SIG-M5 treated with dmso at 0.1 percent for 504 hours (cell line): ENCODE data around the gene PLCB3.
A peak's percentile ranks its signal among the peaks of the same experiment; 100 is the strongest.
"Not testable (repeated sequence)": the region's sequence is repeated elsewhere in the genome, so short reads cannot be mapped to it uniquely, and the experiment has no call there.

Experiments used
- DNase-seq: peaks from one replicate; lab custom pipeline; 2025; ENCODE audit not compliant: unreplicated experiment; lab: John Stamatoyannopoulos, UW

Gene PLCB3

DNA sequence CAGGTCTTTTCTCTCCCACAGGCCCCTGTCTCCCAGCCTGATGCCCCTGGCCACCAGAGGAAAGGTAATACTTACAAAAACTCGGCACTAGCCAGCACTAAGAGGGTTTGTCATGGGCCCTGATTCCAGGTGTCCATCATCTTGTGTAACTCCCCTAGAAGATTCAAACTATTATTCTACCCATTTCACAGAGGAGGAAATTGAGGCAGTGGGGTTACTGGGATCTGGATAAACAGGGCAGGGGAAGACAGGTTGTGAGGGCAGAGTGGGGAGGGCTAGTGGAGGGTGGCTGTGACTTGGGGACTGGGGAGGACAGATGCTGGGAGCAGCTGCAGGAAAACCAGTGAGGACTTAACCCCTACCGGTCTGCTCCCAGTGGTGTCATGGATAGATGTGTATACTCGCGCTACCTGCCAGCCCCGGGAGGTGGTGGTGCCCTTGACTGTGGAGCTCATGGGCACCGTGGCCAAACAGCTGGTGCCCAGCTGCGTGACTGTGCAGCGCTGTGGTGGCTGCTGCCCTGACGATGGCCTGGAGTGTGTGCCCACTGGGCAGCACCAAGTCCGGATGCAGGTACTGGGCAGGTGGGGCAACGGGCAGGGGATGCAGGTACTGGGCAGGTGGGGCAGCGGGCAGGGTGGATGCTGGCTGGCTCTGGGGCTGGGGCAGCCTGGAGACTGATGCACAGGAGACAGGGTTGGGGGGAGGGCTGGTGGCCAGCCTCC is 15.7 kb upstream of the PLCB3 start:
- no peak for DNase-seq

- DNase-seq, result peak; percentile 26
These were observed 13.8 kb upstream of the PLCB3 start for GRCh38 chr11:64237484-64237951.

DNA sequence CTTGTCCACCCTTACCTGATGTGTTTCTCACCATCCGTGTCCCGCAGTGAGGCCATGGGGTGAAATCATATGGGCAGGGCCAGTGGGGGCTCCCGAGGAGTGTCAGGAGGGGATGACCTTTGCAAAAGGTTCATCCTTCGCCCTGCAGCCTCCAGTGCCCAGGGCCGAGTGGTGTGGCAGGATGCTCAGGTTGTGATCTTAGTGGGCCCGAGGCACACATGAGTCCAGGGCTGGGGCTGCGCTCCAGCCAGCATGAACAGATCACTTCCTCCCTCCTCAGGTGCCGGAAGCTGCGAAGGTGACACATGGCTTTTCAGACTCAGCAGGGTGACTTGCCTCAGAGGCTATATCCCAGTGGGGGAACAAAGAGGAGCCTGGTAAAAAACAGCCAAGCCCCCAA is 13.3 kb upstream of the PLCB3 start:
- no peak for DNase-seq

DNA sequence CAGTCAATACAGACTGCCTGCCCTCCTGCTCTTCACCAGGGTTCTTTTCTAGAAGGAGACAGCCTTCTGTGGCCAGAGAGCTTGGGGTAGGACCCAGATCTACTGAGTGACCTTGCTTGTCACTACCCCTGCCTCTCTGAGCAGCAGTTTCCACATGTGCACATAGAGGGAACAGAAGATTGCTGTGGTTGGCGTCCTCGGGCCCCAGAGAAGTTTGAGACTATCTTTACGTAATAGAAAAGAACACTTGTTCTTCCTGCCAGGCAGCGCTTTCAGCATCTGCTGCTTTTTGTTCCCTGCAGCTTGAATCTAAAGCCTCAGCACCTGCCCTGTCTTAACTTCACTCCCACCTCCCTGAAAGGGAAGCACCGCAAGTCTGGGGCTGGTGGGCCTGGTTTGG is 12.3 kb upstream of the PLCB3 start:
- peak; percentile 77 for DNase-seq

DNA sequence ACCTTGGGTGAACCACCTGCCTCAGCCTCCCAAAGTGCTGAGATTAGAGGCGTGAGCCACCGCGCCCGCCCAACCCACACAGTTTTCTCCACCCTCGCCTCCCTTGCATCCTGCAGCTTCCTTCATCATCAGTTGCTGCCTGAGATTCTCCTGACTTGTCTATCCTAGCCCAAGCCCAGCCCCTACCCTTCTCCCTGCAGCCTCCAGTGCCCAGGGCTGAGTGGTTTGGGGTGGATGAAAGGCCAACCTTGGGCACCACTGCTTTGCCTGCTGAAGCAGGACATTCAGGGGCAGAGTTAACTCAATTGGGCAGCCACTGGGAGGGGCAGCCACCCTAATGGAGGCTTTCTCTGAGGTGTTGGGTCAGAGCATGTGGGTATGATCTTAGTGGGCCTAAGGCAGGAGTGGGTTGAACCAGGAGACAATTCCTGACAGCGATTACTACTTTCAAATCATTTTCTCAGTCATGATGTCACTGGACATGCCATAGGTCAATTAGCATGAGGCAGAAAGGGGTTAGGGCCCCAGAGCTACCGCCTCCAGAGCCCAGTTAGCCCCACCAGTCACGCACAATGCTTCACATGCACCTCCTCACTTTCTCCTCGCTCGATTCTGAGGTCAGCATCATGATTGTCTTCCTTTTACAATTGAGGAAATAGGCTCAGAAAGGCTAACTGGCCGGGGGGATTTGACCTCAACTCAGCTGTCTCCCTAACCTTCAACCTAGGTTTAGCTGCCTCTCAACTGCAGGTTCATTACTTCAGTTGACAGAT is 11.5 kb upstream of the PLCB3 start:
- DNase-seq, result peak; percentile 71

GRCh38 chr11:64240435-64241240 is 10.7 kb upstream of the PLCB3 start, which contains the start of gene FKBP2:
Gene FKBP2 (plus strand): TSS chr11:64241095. CDS start chr11:64242388, 1,293 bp downstream.
- DNase-seq, result peak; percentile 88

GRCh38 chr11:64241241-64241490 is 10.2 kb upstream of the PLCB3 start:
- DNase-seq, result no peak

DNA sequence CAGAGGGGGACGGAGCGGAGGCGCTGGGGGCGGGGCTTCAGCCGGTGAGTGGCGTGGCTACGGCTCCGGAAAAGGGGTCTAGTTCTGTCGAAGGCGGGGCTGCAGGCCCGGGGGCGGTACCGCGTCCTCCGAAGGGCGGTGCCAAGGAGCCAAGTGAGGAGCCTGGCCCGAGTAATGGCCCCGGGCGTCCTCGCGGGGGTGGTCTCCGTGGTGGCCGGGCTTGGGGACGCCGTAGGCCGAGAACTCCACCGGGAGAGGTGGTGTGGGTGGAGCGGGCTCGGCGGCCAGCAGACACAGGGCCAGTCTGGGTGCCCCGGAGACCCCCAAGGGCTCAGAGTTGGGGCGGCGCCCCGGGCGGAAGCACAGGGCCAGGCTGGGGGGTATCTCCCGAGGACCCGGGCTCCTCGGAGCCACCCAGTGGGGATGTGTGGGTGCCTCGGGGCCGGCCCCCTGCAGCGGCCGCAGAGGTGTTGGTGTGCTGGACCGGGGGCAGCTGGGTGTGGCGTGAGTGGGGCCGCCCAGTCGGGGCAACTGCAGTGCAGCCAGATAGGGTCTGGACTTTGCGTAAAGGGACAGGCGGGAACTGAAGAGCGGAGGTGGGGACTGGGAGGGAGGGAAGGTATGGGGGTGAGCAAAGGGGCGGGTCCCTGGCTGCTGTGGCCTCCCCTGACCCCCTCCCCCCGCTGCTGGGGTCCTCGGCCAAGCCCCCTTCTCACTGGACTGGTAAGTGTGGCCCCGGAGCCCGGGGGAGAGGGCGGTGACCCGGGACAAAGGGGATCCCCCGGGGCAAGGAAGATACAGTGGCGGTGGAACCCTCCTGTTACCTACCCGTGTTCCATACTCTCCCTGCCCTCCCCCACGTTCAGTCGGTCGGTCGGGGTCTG is 9.6 kb upstream of the PLCB3 start:
- DNase-seq, result peak; percentile 97

DNA sequence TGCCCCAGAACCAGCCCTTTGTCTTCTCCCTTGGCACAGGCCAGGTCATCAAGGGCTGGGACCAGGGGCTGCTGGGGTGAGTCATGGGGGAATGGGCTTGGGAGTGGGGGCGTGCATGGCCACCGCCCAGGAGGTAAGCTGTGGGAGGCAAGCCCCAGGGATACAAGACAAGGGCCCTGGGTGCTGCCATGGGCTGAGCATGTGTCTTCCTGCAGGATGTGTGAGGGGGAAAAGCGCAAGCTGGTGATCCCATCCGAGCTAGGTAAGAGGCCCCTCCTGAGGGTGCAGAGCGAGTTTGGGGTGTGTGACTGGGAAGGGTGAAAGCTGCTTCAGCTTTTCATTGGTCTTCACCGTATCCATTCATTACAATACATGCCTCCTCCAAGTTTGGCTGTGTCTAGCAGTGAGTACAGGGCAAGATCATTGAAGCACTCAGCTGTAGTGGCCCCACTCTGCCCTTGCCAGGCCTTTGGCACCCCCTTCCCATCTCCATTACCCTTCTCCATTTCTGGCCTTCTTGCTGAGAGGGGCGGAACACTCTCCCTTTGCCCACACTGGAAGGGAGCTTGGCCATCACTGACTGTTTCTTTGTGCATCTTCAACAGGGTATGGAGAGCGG is 8.0 kb upstream of the PLCB3 start:
- DNase-seq, result no peak

GRCh38 chr11:64244107-64244506 is 7.2 kb upstream of the PLCB3 start:
- no peak for DNase-seq

- no peak for DNase-seq
These were observed 6.4 kb upstream of the PLCB3 start for GRCh38 chr11:64244966-64245365.

- peak; percentile 41 for DNase-seq
These were observed 5.9 kb upstream of the PLCB3 start for GRCh38 chr11:64245401-64245796.

DNA sequence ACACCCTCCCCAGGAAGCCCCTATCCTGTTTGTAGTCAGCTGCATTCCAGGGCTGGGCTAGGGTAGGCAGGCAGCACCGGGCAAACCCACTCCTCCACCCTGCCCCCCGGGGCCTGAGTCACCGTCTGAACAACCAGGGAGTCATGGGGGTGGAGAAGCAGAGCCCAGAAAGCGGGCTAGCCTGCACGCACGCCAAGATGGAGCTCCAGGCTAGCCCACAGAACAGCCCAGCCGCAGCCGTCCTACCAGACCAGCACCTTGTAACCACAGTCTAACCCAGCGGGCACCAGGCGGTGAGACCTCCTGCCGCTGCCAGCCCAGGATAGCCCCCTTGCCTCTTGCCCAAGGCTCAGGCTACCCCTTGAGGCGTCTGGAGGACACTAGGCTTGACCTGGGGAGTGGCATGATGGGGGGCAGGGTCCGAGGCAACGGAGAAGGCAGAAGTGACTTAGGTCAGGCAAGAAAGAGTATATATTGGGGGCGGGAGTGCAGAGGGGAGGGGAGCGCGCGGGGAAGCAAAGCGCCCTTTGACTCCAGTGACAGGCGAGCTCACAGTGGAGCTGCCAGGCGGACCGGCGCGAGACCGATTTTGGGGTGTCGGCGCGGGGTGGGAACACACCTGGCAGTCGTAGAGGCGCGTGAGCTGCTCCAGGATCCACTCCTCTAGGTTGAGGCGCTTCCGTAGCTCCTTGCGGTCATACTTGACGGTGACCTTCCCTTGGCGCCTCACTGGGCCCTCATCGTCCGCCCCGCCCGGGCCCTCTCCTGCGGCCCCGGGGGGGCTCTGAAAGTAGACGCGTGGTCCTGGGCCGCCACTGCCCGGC is 5.3 kb upstream of the PLCB3 start:
- DNase-seq, result peak; percentile 60

DNA sequence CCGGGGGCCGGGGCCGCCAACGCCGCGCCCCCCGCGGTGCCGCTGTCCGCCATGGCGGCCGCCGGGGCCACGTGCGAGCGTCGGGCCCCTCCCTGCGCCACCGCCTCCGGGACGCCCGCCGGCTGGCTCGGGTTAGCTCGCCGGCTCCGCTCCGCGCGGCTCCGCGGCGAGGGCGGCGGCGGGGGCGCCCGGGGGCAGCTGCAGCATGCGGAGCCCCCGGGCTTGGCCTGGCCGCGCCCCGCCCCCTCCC is 4.8 kb upstream of the PLCB3 start:
- DNase-seq, result not testable (repeated sequence)

GRCh38 chr11:64246871-64247728 is 4.2 kb upstream of the PLCB3 start, which contains the start of gene PPP1R14B:
Gene PPP1R14B (minus strand): TSS chr11:64246943. CDS start chr11:64246673, 270 bp downstream.
- DNase-seq, result peak; percentile 80

DNA sequence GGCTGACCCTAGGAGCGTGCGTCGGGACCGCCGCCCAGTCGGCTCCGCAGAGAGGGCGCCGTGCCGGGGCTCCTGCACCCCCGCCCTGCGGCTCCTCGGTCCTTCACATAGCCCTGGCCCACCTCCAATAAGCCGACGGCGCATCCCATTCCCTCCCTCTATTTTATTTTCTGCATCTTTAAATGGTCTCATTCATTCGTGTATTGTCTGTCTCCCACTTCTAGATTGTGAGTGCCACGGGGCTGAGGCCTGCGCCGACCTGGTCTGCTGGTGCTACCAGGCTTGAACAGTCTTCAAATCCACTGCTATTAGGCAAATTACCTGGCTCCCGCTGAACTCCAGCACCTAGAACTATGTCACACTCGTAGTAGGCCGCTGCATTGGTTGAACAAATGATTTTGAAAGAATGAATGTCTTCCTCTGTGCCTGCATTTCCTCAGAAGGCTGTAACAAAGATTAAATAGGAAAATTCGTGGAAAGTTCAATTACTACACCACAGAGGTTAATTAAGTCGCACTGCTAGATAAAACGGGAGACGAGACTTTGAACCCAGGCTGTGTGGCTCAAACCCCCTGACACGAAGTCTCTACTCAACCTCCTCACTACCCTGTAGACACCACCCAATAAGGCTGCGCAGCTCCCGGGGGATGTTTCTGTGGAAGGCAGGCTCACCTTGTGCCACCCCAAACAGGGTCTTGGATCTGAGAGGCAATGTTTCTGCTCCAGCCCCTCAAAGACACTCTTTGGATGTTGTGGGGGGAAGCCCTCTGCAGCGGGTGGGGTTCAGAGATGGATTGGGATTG is 3.4 kb upstream of the PLCB3 start:
- DNase-seq, result no peak

GRCh38 chr11:64248578-64248977 is 2.8 kb upstream of the PLCB3 start:
- no peak for DNase-seq

DNA sequence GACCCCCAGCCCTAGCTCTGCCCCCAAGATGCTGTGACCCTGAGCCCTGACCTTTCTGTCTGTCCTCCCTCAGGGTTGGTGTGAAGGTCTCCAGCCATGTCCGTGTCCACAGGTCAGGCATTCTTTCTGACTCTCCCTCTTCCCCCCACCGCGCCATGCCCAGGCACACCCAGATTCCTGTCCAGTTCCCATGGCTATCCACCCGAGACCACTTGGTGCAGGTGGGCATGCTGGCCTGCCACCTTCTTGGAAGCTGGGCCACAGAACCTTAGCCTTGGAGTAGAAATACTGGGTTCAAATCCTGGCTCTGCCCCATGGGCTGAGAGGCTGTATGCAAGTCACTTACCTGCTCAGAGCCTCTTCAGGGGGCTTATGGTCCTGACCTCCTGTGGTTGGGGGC is 2.3 kb upstream of the PLCB3 start:
- no peak for DNase-seq
